Mesodermal cell (in vitro differentiated cells): ENCODE data around the gene CTSA.

Experiments used
- H3K27ac ChIP-seq: 2 replicates; pipeline ENCODE4 v1.7.0; 2013; ENCODE audit warnings: mild to moderate bottlenecking, low read depth, low read length, moderate library complexity; ENCODE audit not compliant: severe bottlenecking
- H3K36me3 ChIP-seq: 2 replicates; pipeline ENCODE4 v1.7.1; 2013; ENCODE audit warnings: mild to moderate bottlenecking, low read length, moderate library complexity; ENCODE audit not compliant: control insufficient read depth, insufficient read depth
- H3K4me1 ChIP-seq: one replicate; pipeline ENCODE4 v1.7.1; 2013; ENCODE audit warnings: mild to moderate bottlenecking, low read length; ENCODE audit not compliant: insufficient read depth, control insufficient read depth, poor library complexity, severe bottlenecking
- H3K4me3 ChIP-seq: 2 replicates; pipeline ENCODE4 v1.7.0; 2013; ENCODE audit warnings: low read length, control low read depth, mild to moderate bottlenecking; ENCODE audit not compliant: insufficient read depth, poor library complexity, severe bottlenecking; ENCODE audit errors: extremely low read depth
- H3K9me3 ChIP-seq: 2 replicates; pipeline ENCODE4 v1.7.1; 2013; ENCODE audit warnings: mild to moderate bottlenecking, low read length, moderate library complexity; ENCODE audit not compliant: control insufficient read depth
- WGBS, 2 experiments: methylation state at CpG; one replicate each; pipeline ENCODE4 v1.1.5; 2013; ENCODE audit warnings: missing lambda C conversion rate in 2 of 2; ENCODE audit not compliant: insufficient coverage in 2 of 2; 5-methylcytosine and 5-hydroxymethylcytosine counted together

CTSA gene

GRCh38 chr20:45933266-45934045 lies 42.3 kb downstream of the CTSA start:
- Histone ChIP-seq H3K27ac (peak overlapping the region; percentile 100), H3K9me3 (no peaks in the 10 kb centered on the region), H3K4me1 (peaks cover 12% of the 10 kb centered on the region), H3K36me3 (peaks cover 29% of the 10 kb centered on the region), H3K4me3 (peak overlapping the region; percentile 78)
- WGBS, 2 experiments: 23 to 27% methylated on average over 15 to 18 of the region's 22 CpGs

- WGBS, 2 experiments: 0 to 1% methylated on average over 14 to 24 of the region's 34 CpGs
- Histone ChIP-seq H3K36me3 (peaks cover 36% of the 10 kb centered on the region), H3K4me1 (peaks cover 15% of the 10 kb centered on the region), H3K4me3 (peak overlapping the region; percentile 78), H3K9me3 (no peaks in the 10 kb centered on the region), H3K27ac (peak overlapping the region; percentile 100)
These were observed 43.0 kb downstream of the CTSA start for GRCh38 chr20:45934046-45934585.

- H3K36me3 ChIP-seq: peaks cover 43% of the 10 kb centered on the region
- H3K4me1 ChIP-seq: peaks cover 15% of the 10 kb centered on the region
- no peaks in the 10 kb centered on the region for H3K9me3 ChIP-seq
- H3K27ac ChIP-seq: peak within 1 kb of the TSS; percentile 100
- H3K4me3 ChIP-seq: peak within 1 kb of the TSS; percentile 78
- 0 to 1% methylated on average over 63 to 79 of the region's 102 CpGs for WGBS, 2 experiments
These were observed 43.7 kb downstream of the CTSA start, which contains the start of gene PCIF1 for GRCh38 chr20:45934586-45935415. PCIF1 (plus strand) TSS chr20:45934683; CDS start chr20:45939000, 4,317 bp downstream.

GRCh38 chr20:45935416-45936046 lies 44.4 kb downstream of the CTSA start:
- peak overlapping the region; percentile 78 for H3K4me3 ChIP-seq
- H3K27ac ChIP-seq: peak overlapping the region; percentile 100
- no peaks in the 10 kb centered on the region for H3K9me3 ChIP-seq
- H3K36me3 ChIP-seq: peaks cover 50% of the 10 kb centered on the region
- peaks cover 15% of the 10 kb centered on the region for H3K4me1 ChIP-seq
- WGBS, 2 experiments: 21 to 33% methylated on average over 16 to 20 of the region's 21 CpGs

- Histone ChIP-seq H3K27ac (no peak overlapping the region), H3K4me3 (no peak overlapping the region), H3K9me3 (no peaks in the 10 kb centered on the region), H3K36me3 (peaks cover 64% of the 10 kb centered on the region), H3K4me1 (peaks cover 15% of the 10 kb centered on the region)
- WGBS, 2 experiments: 100% methylated on average over 2 of the region's 2 CpGs
These were observed 46.6 kb downstream of the CTSA start for GRCh38 chr20:45937765-45938164.

GRCh38 chr20:45938727-45939438 lies 47.7 kb downstream of the CTSA start:
- H3K4me1 ChIP-seq: peaks cover 15% of the 10 kb centered on the region
- H3K4me3 ChIP-seq: no peak overlapping the region
- peaks cover 71% of the 10 kb centered on the region for H3K36me3 ChIP-seq
- WGBS, 2 experiments: 78 to 87% methylated on average over 3 to 9 of the region's 13 CpGs
- H3K27ac ChIP-seq: no peak overlapping the region
- H3K9me3 ChIP-seq: no peaks in the 10 kb centered on the region

GRCh38 chr20:45940053-45940452 lies 48.9 kb downstream of the CTSA start:
- Histone ChIP-seq H3K4me3 (no peak overlapping the region), H3K27ac (no peak overlapping the region), H3K36me3 (peaks cover 82% of the 10 kb centered on the region), H3K9me3 (no peaks in the 10 kb centered on the region), H3K4me1 (peaks cover 15% of the 10 kb centered on the region)
- 92 to 100% methylated on average over 1 to 2 of the region's 3 CpGs for WGBS, 2 experiments

GRCh38 chr20:45940469-45940868 lies 49.3 kb downstream of the CTSA start:
- peaks cover 86% of the 10 kb centered on the region for H3K36me3 ChIP-seq
- no peak overlapping the region for H3K27ac ChIP-seq
- H3K9me3 ChIP-seq: no peaks in the 10 kb centered on the region
- WGBS, 2 experiments: 86 to 94% methylated on average over 12 to 13 of the region's 13 CpGs
- no peak overlapping the region for H3K4me3 ChIP-seq
- H3K4me1 ChIP-seq: peaks cover 15% of the 10 kb centered on the region

- Histone ChIP-seq H3K36me3 (peaks cover 98% of the 10 kb centered on the region), H3K4me1 (peaks cover 2% of the 10 kb centered on the region), H3K9me3 (no peaks in the 10 kb centered on the region), H3K4me3 (no peak overlapping the region), H3K27ac (no peak overlapping the region)
- 95 to 99% methylated on average over 4 to 6 of the region's 6 CpGs for WGBS, 2 experiments
These were observed 52.5 kb downstream of the CTSA start for GRCh38 chr20:45943613-45944012.
